RWPE1 (cell line): ENCODE measurements around the gene LRRC36.

Source experiments
- CTCF ChIA-PET: fragments of 350-600 bp; sonication (Branson Sonifier 250); formaldehyde crosslinking; extraction: SDS; loops from one replicate; lab custom pipeline; 2021; lab: Yijun Ruan, JAX
- POLR2A ChIA-PET: fragments of 400-600 bp; formaldehyde crosslinking; extraction: SDS; loops from one replicate; lab custom pipeline; 2020; ENCODE audit warnings: antibody characterized with exemption; ENCODE audit not compliant: low non-redundant PET; lab: Yijun Ruan, JAX
- DNase-seq: peaks from one replicate; pipeline ENCODE4 v3.0.0; 2012; ENCODE audit warnings: low spot score
- H3K27ac ChIP-seq: fragments of 450-650 bp; 2 replicates; pipeline ENCODE4 v1.5.1; 2017
- TF ChIP-seq, protein P1 (sequence below): fragments of 450-650 bp; conservative IDR thresholded peaks from 2 replicates; pipeline ENCODE4 v1.5.1; 2017; ENCODE audit warnings: low read depth, mild to moderate bottlenecking

Gene LRRC36

DNA sequence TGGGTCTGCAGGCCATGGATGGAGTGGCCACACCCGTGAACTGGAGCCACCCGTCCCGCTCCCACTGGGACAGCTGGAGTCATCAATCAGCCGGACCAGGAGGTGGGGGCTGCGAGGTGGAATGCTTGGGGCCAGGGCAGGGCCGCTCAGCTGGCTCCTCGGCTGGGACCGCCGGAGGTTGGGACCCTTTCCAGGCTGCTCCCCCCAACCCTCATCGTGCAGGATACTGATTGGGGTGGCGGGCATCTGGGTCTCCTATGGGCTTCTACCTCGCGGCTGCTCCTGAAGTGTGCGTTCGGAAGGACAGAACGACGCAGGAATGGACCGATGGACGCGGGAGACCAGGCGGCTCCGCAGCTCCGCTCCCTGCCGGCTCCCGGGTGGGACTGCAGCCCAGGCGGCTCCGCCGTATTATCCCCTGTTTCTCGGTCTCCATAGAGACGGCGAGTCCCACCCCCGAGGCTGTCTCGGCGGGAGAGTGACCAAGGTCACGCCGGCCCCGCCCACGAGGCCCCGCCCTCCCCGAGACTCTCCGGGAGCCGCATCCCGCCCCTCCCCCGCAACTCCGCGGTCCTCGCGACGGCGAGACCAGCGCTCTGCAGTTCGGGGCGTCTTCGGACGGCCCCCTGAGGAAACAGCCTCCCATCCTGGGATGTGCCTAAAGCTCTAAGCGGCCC, 66.6 kb downstream of the LRRC36 start, which contains the start of gene TPPP3:
Gene TPPP3 (minus strand): TSS at position 388 of the 677 bp plus-strand sequence. CDS start 2,387 bp downstream, outside the sequence.
- TF ChIP-seq, protein P1, sequence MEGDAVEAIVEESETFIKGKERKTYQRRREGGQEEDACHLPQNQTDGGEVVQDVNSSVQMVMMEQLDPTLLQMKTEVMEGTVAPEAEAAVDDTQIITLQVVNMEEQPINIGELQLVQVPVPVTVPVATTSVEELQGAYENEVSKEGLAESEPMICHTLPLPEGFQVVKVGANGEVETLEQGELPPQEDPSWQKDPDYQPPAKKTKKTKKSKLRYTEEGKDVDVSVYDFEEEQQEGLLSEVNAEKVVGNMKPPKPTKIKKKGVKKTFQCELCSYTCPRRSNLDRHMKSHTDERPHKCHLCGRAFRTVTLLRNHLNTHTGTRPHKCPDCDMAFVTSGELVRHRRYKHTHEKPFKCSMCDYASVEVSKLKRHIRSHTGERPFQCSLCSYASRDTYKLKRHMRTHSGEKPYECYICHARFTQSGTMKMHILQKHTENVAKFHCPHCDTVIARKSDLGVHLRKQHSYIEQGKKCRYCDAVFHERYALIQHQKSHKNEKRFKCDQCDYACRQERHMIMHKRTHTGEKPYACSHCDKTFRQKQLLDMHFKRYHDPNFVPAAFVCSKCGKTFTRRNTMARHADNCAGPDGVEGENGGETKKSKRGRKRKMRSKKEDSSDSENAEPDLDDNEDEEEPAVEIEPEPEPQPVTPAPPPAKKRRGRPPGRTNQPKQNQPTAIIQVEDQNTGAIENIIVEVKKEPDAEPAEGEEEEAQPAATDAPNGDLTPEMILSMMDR = peak; percentile 46
- peak; percentile 44 for DNase-seq
- ChIA-PET POLR2A (no interaction called here), CTCF (interaction anchor here (0.6 to 1.0 kb wide), 4 partner anchors 10 to 147 kb away, joined by 3 to 6 read pairs (median 4); no protein-coding TSS in a partner anchor)
- no peak within 1 kb of the TSS for H3K27ac ChIP-seq

DNA sequence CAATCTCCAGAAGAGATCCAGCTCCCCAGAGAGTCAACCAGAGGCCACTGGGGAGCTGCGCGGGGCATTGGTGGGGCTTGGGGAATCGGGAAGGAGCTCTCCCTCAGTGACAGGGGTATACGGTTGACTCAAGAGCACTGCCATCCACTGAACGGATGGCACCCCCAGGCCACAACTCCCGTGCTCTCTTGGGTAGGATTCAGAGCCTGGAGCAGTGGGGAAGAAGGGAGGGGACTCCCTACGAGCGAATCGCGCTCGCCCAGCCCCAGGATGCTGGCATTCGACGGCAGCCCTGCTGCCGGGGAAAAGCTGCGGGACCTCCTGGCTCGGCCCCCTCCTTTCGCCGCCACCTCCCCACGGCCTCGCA, 67.2 kb downstream of the LRRC36 start:
- ChIA-PET POLR2A (no interaction called here), CTCF (interaction anchor here (0.6 to 1.0 kb wide), 3 partner anchors 10 to 148 kb away, joined by 3 to 4 read pairs (median 3); no protein-coding TSS in a partner anchor)
- no peak overlapping the region for H3K27ac ChIP-seq
- no peak for DNase-seq
- TF ChIP-seq, protein P1 = no peak

DNA sequence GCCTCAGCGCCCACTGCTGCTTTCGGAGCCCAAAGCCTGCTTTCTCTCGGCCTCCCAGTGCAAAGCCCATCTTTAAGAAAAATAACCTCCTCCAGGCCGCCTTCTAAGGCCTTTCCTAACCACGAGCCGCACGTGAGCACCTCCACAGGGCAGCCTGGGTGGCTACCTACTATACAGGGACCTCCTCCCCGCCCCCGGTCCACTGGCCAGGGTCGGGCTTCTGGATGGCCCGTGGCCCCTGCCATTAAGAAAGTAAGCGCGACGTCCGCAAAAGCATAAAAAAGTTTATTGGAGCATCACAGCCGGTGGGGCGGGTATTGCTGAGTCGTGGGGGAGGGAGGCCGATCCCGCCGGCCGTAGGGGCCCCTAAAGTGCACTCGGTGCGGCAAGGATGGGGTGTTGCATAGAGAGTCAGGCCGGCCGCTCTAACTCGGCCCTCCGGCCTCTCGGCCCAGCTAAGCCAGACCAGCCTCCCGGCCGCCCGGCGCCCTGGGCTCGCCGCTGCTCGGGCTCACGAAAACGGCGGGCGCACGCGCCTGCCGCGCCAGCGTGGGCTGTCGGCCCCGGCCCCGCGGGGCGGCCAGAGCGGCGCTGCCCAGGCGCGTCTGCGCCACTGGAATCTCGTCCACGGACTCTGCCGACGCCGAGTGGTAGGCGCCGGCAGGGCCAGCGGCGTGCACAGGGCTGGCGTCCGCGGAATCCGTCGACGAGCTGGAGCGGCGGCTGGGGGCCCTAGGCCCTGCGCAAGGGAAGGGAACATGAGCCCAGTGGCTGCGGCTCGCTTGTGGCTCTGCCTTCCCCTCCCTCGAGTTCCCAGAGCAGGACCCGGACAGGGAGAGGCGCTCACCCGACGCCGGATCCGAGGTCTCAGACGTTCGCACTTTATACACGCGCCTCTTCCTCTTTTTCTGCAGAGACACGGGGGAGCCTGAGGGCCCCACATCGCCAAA, 67.8 kb downstream of the LRRC36 start:
- ChIA-PET POLR2A (no interaction called here), CTCF (interaction anchor here (0.5 to 1.0 kb wide), 3 partner anchors 11 to 71 kb away, joined by 3 to 4 read pairs (median 3); no protein-coding TSS in a partner anchor)
- TF ChIP-seq, protein P1 = no peak
- no peak for DNase-seq
- H3K27ac ChIP-seq = no peak overlapping the region

DNA sequence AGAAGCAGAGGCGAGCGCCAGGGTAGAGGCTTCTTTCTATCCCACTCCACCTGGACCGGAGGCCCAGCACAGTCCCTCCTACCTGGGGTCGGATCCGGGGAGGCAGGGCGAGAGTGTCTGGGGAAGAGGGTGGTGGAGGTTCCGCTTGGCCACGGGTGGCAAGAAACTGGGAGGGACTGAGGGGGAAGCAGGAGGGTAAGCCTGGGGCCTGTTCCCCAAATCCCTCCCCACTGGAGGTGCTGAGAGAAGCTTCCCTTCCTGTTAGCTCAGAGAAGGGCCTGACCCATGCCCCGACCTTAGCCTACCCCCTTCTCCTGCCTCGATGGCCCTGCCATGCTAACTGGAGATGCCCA, 68.5 kb downstream of the LRRC36 start:
- TF ChIP-seq, protein P1 = no peak
- peak overlapping the region; percentile 72 for H3K27ac ChIP-seq
- DNase-seq = no peak
- CTCF ChIA-PET = interaction anchor here (0.5 to 0.6 kb wide), 2 partner anchors 22 to 69 kb away, joined by 3 to 5 read pairs; no protein-coding TSS in a partner anchor
- POLR2A ChIA-PET = no interaction called here

DNA sequence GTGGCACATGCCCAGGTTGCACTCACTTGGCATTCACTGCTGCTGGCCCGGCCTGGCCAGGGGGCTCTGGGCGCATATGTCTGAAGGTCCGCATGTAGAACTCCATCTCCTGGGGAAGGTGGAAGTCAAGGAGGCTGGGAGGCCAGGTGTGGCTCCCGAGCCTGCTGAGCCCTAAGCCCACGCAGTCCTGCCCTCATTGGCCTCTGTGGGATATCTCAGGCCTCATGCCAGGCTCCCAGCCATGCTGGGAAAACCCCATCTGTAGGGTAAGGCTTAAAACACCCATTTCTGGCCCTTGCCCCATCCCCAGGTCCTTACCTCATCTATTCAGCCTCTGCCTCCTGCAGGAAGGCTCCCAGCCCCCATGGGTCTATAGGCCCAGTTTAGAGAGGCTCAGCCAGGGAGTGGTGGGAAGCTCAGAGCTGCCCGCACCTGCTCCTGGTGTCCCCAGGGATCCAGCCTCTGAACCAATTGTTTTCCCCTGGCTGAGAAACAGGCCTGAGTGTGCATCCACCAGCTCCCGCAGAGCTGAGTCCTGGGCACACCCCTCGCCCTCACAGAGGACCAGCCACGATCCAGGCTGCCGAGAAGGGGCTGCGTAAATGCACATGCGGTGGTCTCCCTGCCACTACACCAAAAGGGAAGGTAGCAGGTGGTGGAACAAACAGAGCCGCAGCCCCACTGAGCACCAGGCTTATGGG, 69.0 kb downstream of the LRRC36 start:
- peak overlapping the region; percentile 72 for H3K27ac ChIP-seq
- POLR2A ChIA-PET = no interaction called here
- CTCF ChIA-PET = interaction anchor here (0.6 kb wide), 1 partner anchor 68 kb away, joined by 5 read pairs; no protein-coding TSS in a partner anchor
- TF ChIP-seq, protein P1 = no peak
- no peak for DNase-seq
